Loucy (cell line): ENCODE results near the gene PLEKHA4.

Source experiments
- CTCF ChIP-seq: fragments of 200-600 bp; sonication (generic); conservative IDR thresholded peaks from 2 replicates; pipeline ENCODE4 v1.5.1; 2014; ENCODE audit warnings: mild to moderate bottlenecking, antibody characterized with exemption, low read length
- EZH2phosphoT487 ChIP-seq: fragments of 200-600 bp; IDR thresholded peaks from 2 replicates; pipeline ENCODE4 v1.6.1; 2018; ENCODE audit warnings: antibody characterized with exemption, mild to moderate bottlenecking, moderate library complexity, borderline replicate concordance

- no peak for TF ChIP-seq CTCF
- TF ChIP-seq EZH2phosphoT487: no peak
Measured at GRCh38 chr19:48804496-48804895, 63.9 kb downstream of the PLEKHA4 start.
